HL-60 (cell line): ENCODE data around the gene ATG10.

Source experiments
- GABPA ChIP-seq: IDR thresholded peaks from 2 replicates; pipeline ENCODE4 v1.6.1; 2012; ENCODE audit warnings: low read depth
- POLR2AphosphoS5 ChIP-seq: IDR thresholded peaks from 2 replicates; pipeline ENCODE4 v1.6.1; 2012; ENCODE audit warnings: low read depth
- SPI1 ChIP-seq: IDR thresholded peaks from 2 replicates; pipeline ENCODE4 v1.6.1; 2012; ENCODE audit warnings: low read depth, mild to moderate bottlenecking, borderline replicate concordance
- TF ChIP-seq, protein P1 (sequence below): IDR thresholded peaks from one replicate; pipeline ENCODE4 v1.5.1; 2011; ENCODE audit warnings: low read length, control low read depth, inconsistent platforms; ENCODE audit not compliant: insufficient read depth

DNA sequence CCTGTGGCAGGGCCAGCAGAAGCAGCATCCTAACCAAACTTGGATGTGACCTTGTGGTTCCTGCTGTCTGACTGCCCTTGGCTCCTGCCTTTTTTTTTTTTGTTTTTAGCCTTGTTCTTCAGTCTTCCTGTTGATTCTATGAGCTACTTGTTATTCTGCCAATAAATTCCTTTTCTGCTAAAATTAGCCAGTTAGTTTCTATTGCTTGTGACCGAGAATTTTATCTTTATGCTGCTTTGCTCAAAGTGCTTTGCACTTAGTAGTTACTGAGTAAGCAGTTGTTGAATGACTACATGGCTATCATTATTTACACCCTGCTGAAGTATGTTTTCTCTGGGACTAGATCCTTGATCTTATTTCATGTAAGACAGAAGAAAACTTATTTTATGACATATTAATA lies 20.8 kb upstream of the ATG10 start:
- TF ChIP-seq POLR2AphosphoS5 (no peak), SPI1 (no peak), GABPA (no peak)
- TF ChIP-seq, protein P1, sequence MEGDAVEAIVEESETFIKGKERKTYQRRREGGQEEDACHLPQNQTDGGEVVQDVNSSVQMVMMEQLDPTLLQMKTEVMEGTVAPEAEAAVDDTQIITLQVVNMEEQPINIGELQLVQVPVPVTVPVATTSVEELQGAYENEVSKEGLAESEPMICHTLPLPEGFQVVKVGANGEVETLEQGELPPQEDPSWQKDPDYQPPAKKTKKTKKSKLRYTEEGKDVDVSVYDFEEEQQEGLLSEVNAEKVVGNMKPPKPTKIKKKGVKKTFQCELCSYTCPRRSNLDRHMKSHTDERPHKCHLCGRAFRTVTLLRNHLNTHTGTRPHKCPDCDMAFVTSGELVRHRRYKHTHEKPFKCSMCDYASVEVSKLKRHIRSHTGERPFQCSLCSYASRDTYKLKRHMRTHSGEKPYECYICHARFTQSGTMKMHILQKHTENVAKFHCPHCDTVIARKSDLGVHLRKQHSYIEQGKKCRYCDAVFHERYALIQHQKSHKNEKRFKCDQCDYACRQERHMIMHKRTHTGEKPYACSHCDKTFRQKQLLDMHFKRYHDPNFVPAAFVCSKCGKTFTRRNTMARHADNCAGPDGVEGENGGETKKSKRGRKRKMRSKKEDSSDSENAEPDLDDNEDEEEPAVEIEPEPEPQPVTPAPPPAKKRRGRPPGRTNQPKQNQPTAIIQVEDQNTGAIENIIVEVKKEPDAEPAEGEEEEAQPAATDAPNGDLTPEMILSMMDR = no peak
